ENCODE measurements around the gene BOD1L1. TPM values are rescaled to one million over a fixed set of nuclear protein-coding genes. Genes with fewer than 3 reads are reported as not detected.

BOD1L1 gene
- total and polyA plus RNA-seq, 7 donors: 6.0 to 19.3 (median 13.7) TPM

GRCh38 chr4:13627178-13627605 lies 333 bp downstream of the BOD1L1 start:
- Histone ChIP-seq H3K36me3 (ENCODE audit: insufficient read depth in 1 of 2, low read depth in 1 of 2) (no peaks in the 10 kb centered on the region), H3K4me1 (peaks cover 27% of the 10 kb centered on the region), H3K27ac (peak overlapping the region; percentile 99), H3K27me3 (ENCODE audit: insufficient read depth in 3 of 3, low read length in 2 of 3) (no peaks in the 10 kb centered on the region), H3K4me3 (peak overlapping the region; percentile 83), H3K9me3 (no peaks in the 10 kb centered on the region)
- no peak for TF ChIP-seq CTCF (IDR thresholded peaks at IDR 0.05)
- 0 to 1% (median 1%) methylated on average over 41 to 45 of the region's 45 CpGs for WGBS, 3 donors
- ATAC-seq: no peak
- DNase-seq: peak; percentile 27 to 56
- intact Hi-C loops (cut with DNase I): loop anchor here (2.0 to 10.0 kb wide), 2 partner anchors 142 to 1374 kb away; partner anchors contain the start of gene RAB28 (in 2 of the 2)

- no peak for TF ChIP-seq CTCF (IDR thresholded peaks at IDR 0.05)
- peak overlapping the region; percentile 99 for H3K27ac ChIP-seq
- peaks cover 27% of the 10 kb centered on the region for H3K4me1 ChIP-seq
- no peaks in the 10 kb centered on the region for H3K27me3 ChIP-seq (ENCODE audit: insufficient read depth in 3 of 3, low read length in 2 of 3)
- no peaks in the 10 kb centered on the region for H3K9me3 ChIP-seq
- DNase-seq (no peak), ATAC-seq (no peak)
- H3K4me3 ChIP-seq: peak overlapping the region; percentile 83
- intact Hi-C loops (cut with DNase I): loop anchor here (2.0 to 10.0 kb wide), 2 partner anchors 142 to 1374 kb away; partner anchors contain the start of gene RAB28 (in 2 of the 2)
- H3K36me3 ChIP-seq (ENCODE audit: insufficient read depth in 1 of 2, low read depth in 1 of 2): no peaks in the 10 kb centered on the region
- WGBS, 3 donors: 2 to 5% (median 4%) methylated on average over 9 of the region's 9 CpGs
Measured at GRCh38 chr4:13626492-13627177, 890 bp downstream of the BOD1L1 start.

- intact Hi-C loops (cut with DNase I): no loop called here
- no peak overlapping the region for H3K27ac ChIP-seq
- no peak for TF ChIP-seq CTCF (IDR thresholded peaks at IDR 0.05)
- peaks cover 12 to 62% of the 10 kb centered on the region in 2 donors for H3K36me3 ChIP-seq (ENCODE audit: insufficient read depth in 1 of 2, low read depth in 1 of 2)
- no peaks in the 10 kb centered on the region for H3K4me1 ChIP-seq
- no peak for ATAC-seq
- DNase-seq: no peak
- no peaks in the 10 kb centered on the region for H3K27me3 ChIP-seq (ENCODE audit: insufficient read depth in 3 of 3, low read length in 2 of 3)
- H3K4me3 ChIP-seq: no peak overlapping the region
- WGBS, 3 donors: 82 to 86% (median 84%) methylated on average over 2 of the region's 2 CpGs
- no peaks in the 10 kb centered on the region for H3K9me3 ChIP-seq
Measured at GRCh38 chr4:13618212-13618806, 9.2 kb downstream of the BOD1L1 start.

- Histone ChIP-seq H3K4me3 (no peak overlapping the region), H3K27me3 (ENCODE audit: insufficient read depth in 3 of 3, low read length in 2 of 3) (no peaks in the 10 kb centered on the region), H3K4me1 (no peaks in the 10 kb centered on the region), H3K36me3 (ENCODE audit: insufficient read depth in 1 of 2, low read depth in 1 of 2) (peaks cover 15 to 67% of the 10 kb centered on the region in 2 donors), H3K9me3 (no peaks in the 10 kb centered on the region), H3K27ac (no peak overlapping the region)
- 65 to 98% (median 81%) methylated on average over 3 of the region's 3 CpGs for WGBS, 3 donors
- ATAC-seq (no peak), DNase-seq (no peak)
- intact Hi-C loops (cut with DNase I): no loop called here
- no peak for TF ChIP-seq CTCF (IDR thresholded peaks at IDR 0.05)
Measured at GRCh38 chr4:13617801-13618200, 9.7 kb downstream of the BOD1L1 start.

Measured in psoas muscle (tissue), 8 donors.